Lung (tissue), 12 donors: ENCODE measurements around the gene ANKRD6. TPM values are rescaled to one million over a fixed set of nuclear protein-coding genes. Genes with fewer than 3 reads are reported as not detected.
A peak's percentile ranks its signal among the peaks of the same experiment; 100 is the strongest.

Experiments
- ATAC-seq: fragments of 200-7000 bp; cut with Tn5 transposase; one replicate; pipeline ENCODE4 v1.9.1; 2020; ENCODE audit warnings: moderate number of reproducible peaks; ENCODE audit not compliant: insufficient read depth, low FRiP score
- DNase-seq, 3 donors: peaks; one replicate each; pipeline ENCODE4 v3.0.0-alpha.2; 2013 to 2017
- H3K27ac ChIP-seq, 2 donors: one replicate each; pipeline ENCODE4 v1.5.1; 2013; ENCODE audit warnings: mild to moderate bottlenecking in 2 of 2, moderate library complexity in 2 of 2, control low read depth in 1 of 2, inconsistent platforms in 1 of 2, low read depth in 1 of 2, low read length in 1 of 2
- H3K27me3 ChIP-seq, 3 donors: one replicate each; pipeline ENCODE4 v1.5.1; 2013; ENCODE audit warnings: low read length in 2 of 3; ENCODE audit not compliant: control insufficient read depth in 3 of 3, insufficient read depth in 3 of 3
- H3K36me3 ChIP-seq, 4 donors: one replicate each; pipeline ENCODE4 v1.5.1; 2013; ENCODE audit warnings: low read length in 4 of 4, mild to moderate bottlenecking in 1 of 4, moderate library complexity in 1 of 4; ENCODE audit not compliant: control insufficient read depth in 4 of 4, insufficient read depth in 4 of 4
- H3K4me1 ChIP-seq, 5 donors: one replicate each; pipeline ENCODE4 v1.5.1; 2013; ENCODE audit warnings: low read length in 5 of 5, mild to moderate bottlenecking in 2 of 5, moderate library complexity in 1 of 5; ENCODE audit not compliant: control insufficient read depth in 5 of 5, insufficient read depth in 5 of 5
- H3K4me3 ChIP-seq: one replicate; pipeline ENCODE4 v1.5.1; 2013; ENCODE audit warnings: mild to moderate bottlenecking, control low read depth, moderate library complexity
- H3K9ac ChIP-seq, 2 donors: one replicate each; pipeline ENCODE4 v1.5.1; 2013; ENCODE audit warnings: low read length in 2 of 2, control low read depth in 1 of 2; ENCODE audit not compliant: insufficient read depth in 1 of 2
- H3K9me3 ChIP-seq, 4 donors: one replicate each; pipeline ENCODE4 v1.5.1; 2013; ENCODE audit warnings: low read length in 3 of 4, mild to moderate bottlenecking in 1 of 4, moderate library complexity in 1 of 4; ENCODE audit not compliant: control insufficient read depth in 4 of 4, insufficient read depth in 3 of 4
- WGBS, 2 donors: extraction: QIAGEN DNeasy Blood & Tissue Kit; methylation state at CpG; one replicate each; pipeline ENCODE4 v1.1.7; 2013; 5-methylcytosine and 5-hydroxymethylcytosine counted together
- polyA plus RNA-seq, 2 donors: library from polyadenylated mRNA; stranded (reverse); fragments of 200-250 nt; gene quantifications; one replicate each; pipeline ENCODE4 v1.2.1, GENCODE V29; 2013
- total RNA-seq, 2 donors: library from RNA; depleted of rRNA in 1 of 2; stranded (reverse); fragments of >200 nt in 1 of 2; gene quantifications; one replicate each; pipeline ENCODE4 v1.2.1, GENCODE V29; 2014 to 2021
- TF ChIP-seq, protein P1 (sequence below): IDR thresholded peaks from 2 replicates; pipeline ENCODE4 v1.5.1; 2012; ENCODE audit warnings: mild to moderate bottlenecking; ENCODE audit errors: control extremely low read depth, extremely low read depth
- donor health status: control.
- donor health status: control.
- donor health status: Bipolar disorder and iron deficiency.
- donor health status: healthy.
- donor health status: DM: yes; HTN: yes; CAD: no.

Gene ANKRD6
- total and polyA plus RNA-seq, 4 donors, result 4.4 to 29.4 (median 16.0) TPM

DNA sequence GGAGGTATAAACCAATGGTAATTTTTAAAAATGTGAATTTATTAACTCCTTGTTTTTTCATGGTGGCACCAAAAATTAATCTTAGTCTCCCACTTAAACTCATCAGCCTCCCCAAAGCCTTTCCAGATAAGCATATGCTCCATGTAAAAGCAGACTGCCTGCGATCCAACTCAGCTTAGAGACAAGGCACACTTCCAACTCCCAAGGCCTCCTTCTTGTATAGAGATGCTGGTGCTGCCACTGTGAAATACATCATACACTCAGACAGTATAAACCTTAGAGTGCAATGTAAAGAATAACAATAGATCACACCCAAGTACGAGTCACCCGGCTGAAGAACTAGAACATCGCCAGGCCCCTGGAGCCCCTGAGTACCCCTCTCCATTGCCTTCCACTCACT lies 2.0 kb downstream of the ANKRD6 start:
- no peaks in the 10 kb centered on the region for H3K9me3 ChIP-seq
- no peak overlapping the region for H3K27ac ChIP-seq
- peaks cover 0 to 9% (median 0%) of the 10 kb centered on the region in 5 donors for H3K4me1 ChIP-seq
- ATAC-seq, result no peak
- H3K27me3 ChIP-seq, result no peaks in the 10 kb centered on the region
- no peak overlapping the region for H3K9ac ChIP-seq
- no peaks in the 10 kb centered on the region for H3K36me3 ChIP-seq
- 89% methylated on average over 4 of the region's 4 CpGs for WGBS, 2 donors
- H3K4me3 ChIP-seq, result no peak overlapping the region
- TF ChIP-seq, protein P1, sequence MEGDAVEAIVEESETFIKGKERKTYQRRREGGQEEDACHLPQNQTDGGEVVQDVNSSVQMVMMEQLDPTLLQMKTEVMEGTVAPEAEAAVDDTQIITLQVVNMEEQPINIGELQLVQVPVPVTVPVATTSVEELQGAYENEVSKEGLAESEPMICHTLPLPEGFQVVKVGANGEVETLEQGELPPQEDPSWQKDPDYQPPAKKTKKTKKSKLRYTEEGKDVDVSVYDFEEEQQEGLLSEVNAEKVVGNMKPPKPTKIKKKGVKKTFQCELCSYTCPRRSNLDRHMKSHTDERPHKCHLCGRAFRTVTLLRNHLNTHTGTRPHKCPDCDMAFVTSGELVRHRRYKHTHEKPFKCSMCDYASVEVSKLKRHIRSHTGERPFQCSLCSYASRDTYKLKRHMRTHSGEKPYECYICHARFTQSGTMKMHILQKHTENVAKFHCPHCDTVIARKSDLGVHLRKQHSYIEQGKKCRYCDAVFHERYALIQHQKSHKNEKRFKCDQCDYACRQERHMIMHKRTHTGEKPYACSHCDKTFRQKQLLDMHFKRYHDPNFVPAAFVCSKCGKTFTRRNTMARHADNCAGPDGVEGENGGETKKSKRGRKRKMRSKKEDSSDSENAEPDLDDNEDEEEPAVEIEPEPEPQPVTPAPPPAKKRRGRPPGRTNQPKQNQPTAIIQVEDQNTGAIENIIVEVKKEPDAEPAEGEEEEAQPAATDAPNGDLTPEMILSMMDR, result no peak
- DNase-seq, result peak in 2 of 3 donors; percentile 37 to 54

DNA sequence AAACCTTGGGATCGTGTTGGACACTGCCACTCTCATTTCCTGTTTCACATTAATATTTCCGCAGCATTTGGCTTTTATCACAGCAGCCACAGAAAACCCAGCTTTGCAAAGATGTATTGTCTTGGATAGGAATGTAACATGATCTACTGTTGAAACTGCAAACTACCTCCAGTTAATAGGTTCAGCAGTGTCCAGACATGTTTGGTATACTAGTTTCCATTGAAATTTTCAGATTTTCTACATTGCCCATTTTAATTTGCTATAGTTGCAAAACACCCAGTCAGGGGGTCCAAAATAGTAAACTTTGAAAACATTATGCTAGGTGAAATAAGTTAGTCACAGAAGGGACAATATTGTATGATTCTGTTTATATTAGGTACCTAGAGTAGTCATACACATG lies 3.3 kb downstream of the ANKRD6 start:
- no peaks in the 10 kb centered on the region for H3K27me3 ChIP-seq
- H3K4me3 ChIP-seq, result no peak overlapping the region
- no peak for ATAC-seq
- no peak overlapping the region for H3K9ac ChIP-seq
- TF ChIP-seq, protein P1, result no peak
- 20 to 40% methylated on average over 2 of the region's 2 CpGs for WGBS, 2 donors
- DNase-seq, result peak in 2 of 3 donors; percentile 29 to 32
- peaks cover 0 to 9% (median 0%) of the 10 kb centered on the region in 5 donors for H3K4me1 ChIP-seq
- H3K36me3 ChIP-seq, result no peaks in the 10 kb centered on the region
- no peaks in the 10 kb centered on the region for H3K9me3 ChIP-seq
- no peak overlapping the region for H3K27ac ChIP-seq

DNA sequence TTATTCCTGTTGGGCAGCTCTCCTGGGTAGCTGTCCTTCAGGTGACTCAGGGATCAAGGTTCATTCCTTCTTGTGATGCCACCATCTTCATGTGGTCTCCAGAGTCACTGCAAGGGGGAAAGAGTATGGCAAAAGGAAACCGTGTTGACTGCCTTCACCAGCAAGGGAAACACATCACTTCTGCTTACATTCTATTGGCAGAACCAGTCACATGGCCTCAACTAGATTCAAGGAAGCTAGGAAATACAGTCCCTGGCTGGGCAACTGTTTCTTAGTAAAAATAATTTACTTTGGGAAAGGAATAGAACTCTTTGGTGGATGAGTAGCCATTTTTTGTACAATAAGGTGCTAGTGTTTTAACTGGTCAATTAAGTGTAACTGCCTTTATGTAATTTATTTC lies 5.3 kb downstream of the ANKRD6 start:
- WGBS, 2 donors, result 64 to 78% methylated on average over 1 of the region's 1 CpG
- H3K4me1 ChIP-seq, result peaks cover 0 to 5% (median 0%) of the 10 kb centered on the region in 5 donors
- no peak overlapping the region for H3K9ac ChIP-seq
- no peaks in the 10 kb centered on the region for H3K36me3 ChIP-seq
- no peak overlapping the region for H3K27ac ChIP-seq
- H3K27me3 ChIP-seq, result no peaks in the 10 kb centered on the region
- TF ChIP-seq, protein P1, result no peak
- DNase-seq (no peak), ATAC-seq (no peak)
- H3K9me3 ChIP-seq, result no peaks in the 10 kb centered on the region
- no peak overlapping the region for H3K4me3 ChIP-seq

DNA sequence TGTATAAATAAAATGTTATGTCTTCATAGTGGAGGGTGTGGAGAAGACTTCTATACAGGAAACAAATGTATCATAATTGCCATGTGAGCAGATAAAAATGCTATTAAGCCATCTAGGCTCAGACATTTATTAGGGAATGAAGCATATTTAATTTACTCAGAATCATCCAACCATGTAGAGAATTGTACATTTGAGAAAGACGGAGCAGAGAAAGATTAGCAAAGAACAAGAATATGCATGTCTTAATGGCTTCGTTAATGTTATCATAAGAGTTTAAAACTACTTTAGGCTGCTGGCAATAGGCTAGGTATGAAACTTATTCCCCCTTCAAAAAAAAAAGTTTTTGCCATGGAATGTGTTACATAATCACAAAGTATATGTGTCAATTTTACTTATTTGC lies 6.1 kb downstream of the ANKRD6 start:
- Histone ChIP-seq H3K27ac (no peak overlapping the region), H3K4me3 (no peak overlapping the region), H3K27me3 (no peaks in the 10 kb centered on the region), H3K9ac (no peak overlapping the region), H3K36me3 (no peaks in the 10 kb centered on the region), H3K4me1 (peaks cover 0 to 5% (median 4%) of the 10 kb centered on the region in 5 donors), H3K9me3 (no peaks in the 10 kb centered on the region)
- TF ChIP-seq, protein P1, result no peak
- ATAC-seq, result no peak
- WGBS, 2 donors, result 86% methylated on average over 2 of the region's 2 CpGs
- DNase-seq, result no peak
